Mesothelial cell of epicardium (in vitro differentiated cells): Measurements from ENCODE around the gene PFKP. TPM values are rescaled to one million over a fixed set of nuclear protein-coding genes. Genes with fewer than 3 reads are reported as not detected.

Experiments
- DNase-seq, 2 experiments: peaks; one replicate each; pipeline ENCODE4 v3.0.0; 2021; ENCODE audit warnings: low spot score in 2 of 2; ENCODE audit not compliant: unreplicated experiment in 2 of 2
- H3K27ac Mint-ChIP-seq: 2 replicates; pipeline ENCODE4 v1.8.0; 2021; ENCODE audit warnings: mixed read lengths
- H3K27me3 Mint-ChIP-seq: 2 replicates; pipeline ENCODE4 v1.8.0; 2021; ENCODE audit warnings: low read depth, mixed read lengths
- H3K36me3 Mint-ChIP-seq: 2 replicates; pipeline ENCODE4 v1.8.0; 2021; ENCODE audit warnings: mixed read lengths
- H3K4me1 Mint-ChIP-seq: 2 replicates; pipeline ENCODE4 v1.8.0; 2021; ENCODE audit warnings: mixed read lengths
- H3K4me3 Mint-ChIP-seq: 2 replicates; pipeline ENCODE4 v1.8.0; 2021; ENCODE audit warnings: mild to moderate bottlenecking, moderate library complexity, mixed read lengths
- H3K9me3 Mint-ChIP-seq: 2 replicates; pipeline ENCODE4 v1.8.0; 2021; ENCODE audit warnings: mixed read lengths
- total RNA-seq: library from RNA; stranded (reverse); gene quantifications from 3 replicates; pipeline ENCODE4 v1.2.1, GENCODE V29; 2021
- TF ChIP-seq, protein P1 (sequence below): fragments of 200-600 bp; sonication (generic); IDR thresholded peaks from one replicate; pipeline ENCODE4 v1.5.0; 2021; ENCODE audit warnings: antibody characterized with exemption; ENCODE audit not compliant: unreplicated experiment

Gene PFKP
- total RNA-seq, 1 donor from 2014 or later, result 35.3 TPM

DNA sequence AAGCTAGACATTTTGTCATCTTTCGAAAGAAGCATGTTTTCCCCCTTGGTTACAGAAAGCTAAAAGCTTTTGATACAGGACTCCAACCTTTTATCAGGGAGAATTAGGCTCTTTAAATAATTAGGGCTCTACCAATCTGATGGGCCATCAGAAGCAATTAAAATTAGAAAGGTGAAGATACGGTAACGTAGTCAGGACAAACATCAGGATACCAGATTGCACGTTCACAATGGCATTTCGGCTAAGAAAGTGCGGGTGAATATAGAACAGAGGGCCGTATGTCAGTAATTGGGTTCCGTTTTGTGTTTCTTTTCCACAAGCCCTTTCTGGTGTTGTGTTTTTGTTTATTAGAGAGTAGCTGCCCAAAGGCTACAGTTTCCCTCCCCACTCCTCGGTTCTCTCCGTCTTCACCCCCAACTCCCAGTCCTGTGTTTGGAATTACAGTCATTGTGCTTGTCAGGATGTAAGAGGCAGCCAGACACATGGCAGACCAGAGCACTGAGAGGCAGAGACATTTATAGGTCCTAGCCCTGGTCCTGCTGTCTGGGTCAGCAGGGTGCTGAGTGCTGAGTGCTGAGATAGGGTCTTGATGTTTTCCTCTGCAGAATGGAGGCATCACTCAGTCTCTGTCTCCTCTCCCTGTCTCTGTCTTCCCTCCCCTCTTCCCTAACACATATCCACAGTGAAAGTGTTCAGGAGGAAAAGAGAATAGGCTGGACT lies 5.5 kb downstream of the PFKP start:
- TF ChIP-seq, protein P1, sequence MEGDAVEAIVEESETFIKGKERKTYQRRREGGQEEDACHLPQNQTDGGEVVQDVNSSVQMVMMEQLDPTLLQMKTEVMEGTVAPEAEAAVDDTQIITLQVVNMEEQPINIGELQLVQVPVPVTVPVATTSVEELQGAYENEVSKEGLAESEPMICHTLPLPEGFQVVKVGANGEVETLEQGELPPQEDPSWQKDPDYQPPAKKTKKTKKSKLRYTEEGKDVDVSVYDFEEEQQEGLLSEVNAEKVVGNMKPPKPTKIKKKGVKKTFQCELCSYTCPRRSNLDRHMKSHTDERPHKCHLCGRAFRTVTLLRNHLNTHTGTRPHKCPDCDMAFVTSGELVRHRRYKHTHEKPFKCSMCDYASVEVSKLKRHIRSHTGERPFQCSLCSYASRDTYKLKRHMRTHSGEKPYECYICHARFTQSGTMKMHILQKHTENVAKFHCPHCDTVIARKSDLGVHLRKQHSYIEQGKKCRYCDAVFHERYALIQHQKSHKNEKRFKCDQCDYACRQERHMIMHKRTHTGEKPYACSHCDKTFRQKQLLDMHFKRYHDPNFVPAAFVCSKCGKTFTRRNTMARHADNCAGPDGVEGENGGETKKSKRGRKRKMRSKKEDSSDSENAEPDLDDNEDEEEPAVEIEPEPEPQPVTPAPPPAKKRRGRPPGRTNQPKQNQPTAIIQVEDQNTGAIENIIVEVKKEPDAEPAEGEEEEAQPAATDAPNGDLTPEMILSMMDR, result no peak
- Mint-ChIP-seq H3K36me3 (peaks cover 3% of the 10 kb centered on the region), H3K27ac (no peak overlapping the region)

DNA sequence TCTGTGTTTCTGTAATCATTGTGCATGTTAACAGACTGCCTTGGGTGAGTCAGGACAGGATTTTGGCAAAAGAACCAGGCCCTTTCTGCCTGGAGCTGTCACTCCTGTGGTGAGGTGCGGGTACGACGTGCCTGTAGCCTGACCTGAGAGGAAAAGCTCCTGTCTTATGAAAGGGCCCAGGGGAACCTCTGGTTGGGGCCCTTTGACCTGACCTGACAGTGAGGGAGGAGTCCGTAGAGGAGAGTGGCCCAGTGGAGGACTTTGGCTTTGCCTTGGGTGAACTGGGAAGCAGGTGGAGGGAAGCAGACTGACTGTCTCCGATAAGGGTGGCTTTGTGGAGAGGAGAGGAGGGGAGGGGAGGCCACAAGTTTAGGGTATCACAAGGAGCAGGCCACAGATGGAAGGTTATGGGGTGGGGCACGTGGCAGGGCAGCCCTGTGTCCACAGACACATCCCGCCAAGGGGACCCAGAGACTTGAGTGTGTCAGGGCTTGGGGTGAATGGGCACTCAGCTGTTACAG lies 6.9 kb downstream of the PFKP start:
- no peaks in the 10 kb centered on the region for H3K9me3 Mint-ChIP-seq
- H3K4me3 Mint-ChIP-seq, result no peak overlapping the region
- no peak overlapping the region for H3K27ac Mint-ChIP-seq
- peaks cover 3% of the 10 kb centered on the region for H3K36me3 Mint-ChIP-seq
- H3K4me1 Mint-ChIP-seq, result peaks cover 31% of the 10 kb centered on the region
- TF ChIP-seq, protein P1, result no peak
- no peak for DNase-seq
- H3K27me3 Mint-ChIP-seq, result no peaks in the 10 kb centered on the region

More for the DNA sequence above, 5.5 kb downstream of the PFKP start:
- H3K27me3 Mint-ChIP-seq, result peaks cover 2% of the 10 kb centered on the region
- H3K4me1 Mint-ChIP-seq, result peaks cover 33% of the 10 kb centered on the region
- DNase-seq, result no peak
- no peaks in the 10 kb centered on the region for H3K9me3 Mint-ChIP-seq
- H3K4me3 Mint-ChIP-seq, result no peak overlapping the region

DNA sequence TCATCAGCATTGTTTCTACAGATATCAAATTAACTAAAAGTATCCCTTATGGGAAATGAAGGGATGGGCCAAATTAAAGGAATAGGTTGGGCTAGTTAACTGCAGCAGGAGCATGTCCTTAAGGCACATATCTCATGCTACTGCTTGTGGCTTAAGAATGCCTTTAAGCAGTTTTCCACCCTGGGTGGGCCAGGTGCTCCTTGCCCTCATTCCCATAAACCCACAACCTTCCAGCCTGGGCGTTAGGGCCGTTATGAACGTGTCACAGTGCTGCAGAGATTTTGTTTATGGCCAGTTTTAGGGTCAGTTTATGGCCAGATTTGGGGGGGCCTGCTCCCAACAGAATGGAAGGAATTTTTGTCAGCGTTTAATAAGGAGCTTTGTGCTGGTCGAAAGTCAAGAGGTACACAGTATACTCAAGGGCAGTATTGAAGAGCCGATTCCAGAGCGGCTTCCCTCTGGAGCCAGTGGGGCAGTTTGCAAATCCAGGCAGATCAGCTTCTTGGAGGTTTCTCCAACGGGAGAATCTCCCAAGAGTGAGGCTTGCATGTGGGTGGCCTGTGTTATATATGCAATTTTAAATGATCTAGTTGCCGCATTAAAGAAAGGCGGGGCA lies 7.7 kb downstream of the PFKP start:
- Mint-ChIP-seq H3K4me3 (no peak overlapping the region), H3K27ac (no peak overlapping the region)

DNA sequence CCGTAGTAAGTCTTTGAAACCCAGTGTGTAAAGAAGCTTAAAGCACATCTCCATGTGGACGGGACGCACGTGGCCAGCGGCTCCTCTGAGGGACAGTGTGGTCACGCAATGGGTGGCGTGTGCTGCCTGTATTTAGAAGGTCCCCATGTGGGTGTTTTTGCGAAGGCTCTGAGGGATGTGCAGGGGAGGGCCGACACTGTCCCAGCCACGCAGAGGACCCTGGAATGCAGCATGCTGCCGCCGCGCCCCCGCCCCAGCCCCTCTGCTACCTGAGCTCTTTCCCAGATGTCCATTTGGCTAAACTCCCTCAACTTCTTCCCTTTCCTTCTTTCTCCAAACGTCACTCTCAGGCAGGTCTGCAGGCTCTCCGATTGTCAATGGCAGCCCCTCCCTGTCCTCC lies 8.8 kb downstream of the PFKP start:
- Mint-ChIP-seq H3K4me1 (peaks cover 22% of the 10 kb centered on the region), H3K36me3 (peaks cover 3% of the 10 kb centered on the region), H3K27me3 (no peaks in the 10 kb centered on the region), H3K4me3 (no peak overlapping the region), H3K9me3 (no peaks in the 10 kb centered on the region), H3K27ac (no peak overlapping the region)
- TF ChIP-seq, protein P1, result no peak
- no peak for DNase-seq

More for the DNA sequence above, 7.7 kb downstream of the PFKP start:
- Mint-ChIP-seq H3K4me1 (peaks cover 22% of the 10 kb centered on the region), H3K36me3 (peaks cover 3% of the 10 kb centered on the region), H3K27me3 (no peaks in the 10 kb centered on the region), H3K9me3 (no peaks in the 10 kb centered on the region)
- DNase-seq, result no peak
- TF ChIP-seq, protein P1, result no peak

DNA sequence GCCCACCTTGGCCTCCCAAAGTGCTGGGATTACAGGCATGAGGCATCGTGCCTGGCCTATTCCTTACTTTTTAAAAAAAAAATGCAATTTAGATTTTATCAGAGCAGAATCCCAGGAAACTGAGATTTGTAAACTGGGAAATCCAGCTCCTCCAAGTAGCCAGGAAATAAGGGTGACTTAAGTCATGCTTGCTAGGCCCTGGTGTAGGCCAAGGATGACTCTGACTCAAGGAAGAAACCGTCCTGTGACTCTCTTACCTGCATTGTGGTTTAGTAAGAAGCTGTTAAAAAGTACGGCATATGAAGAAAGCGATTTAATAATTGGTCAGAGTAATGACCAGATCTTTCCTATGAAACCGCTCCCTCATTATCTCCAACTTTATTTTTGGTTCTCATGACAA lies 10.2 kb downstream of the PFKP start:
- H3K4me3 Mint-ChIP-seq, result no peak overlapping the region
- H3K4me1 Mint-ChIP-seq, result peaks cover 22% of the 10 kb centered on the region
- no peak overlapping the region for H3K27ac Mint-ChIP-seq
- H3K9me3 Mint-ChIP-seq, result no peaks in the 10 kb centered on the region
- H3K27me3 Mint-ChIP-seq, result no peaks in the 10 kb centered on the region
- DNase-seq, result no peak
- no peaks in the 10 kb centered on the region for H3K36me3 Mint-ChIP-seq
- TF ChIP-seq, protein P1, result no peak
